HG03064 (cell line): Measurements from ENCODE around the gene APRT.

Experiments
- ATAC-seq: cut with Tn5 transposase; IDR thresholded peaks from one replicate; pipeline ENCODE4 v1.9.1; 2021; ENCODE audit warnings: low read depth; ENCODE audit not compliant: unreplicated experiment

The APRT gene

DNA sequence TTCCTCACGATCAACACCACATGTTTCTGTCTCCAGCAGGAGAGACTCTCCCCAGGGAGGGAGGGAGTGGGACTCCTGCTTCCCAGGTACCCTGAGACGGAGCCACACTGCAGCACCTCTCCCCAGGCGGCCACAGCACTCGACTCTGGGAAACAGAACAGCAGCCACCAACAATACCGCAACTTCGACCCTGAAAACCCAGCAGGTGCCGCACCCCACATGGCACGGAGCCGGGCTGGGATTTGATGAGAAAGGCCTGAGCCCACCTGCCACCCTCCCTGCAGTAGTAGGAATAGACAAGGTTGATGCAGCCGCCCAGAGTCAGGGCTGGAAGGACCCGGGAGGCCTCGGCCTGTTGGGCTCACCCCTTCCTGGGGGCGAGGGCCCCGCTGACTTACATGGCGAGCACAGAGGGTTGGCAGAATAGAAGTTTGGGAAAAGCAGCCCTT, 30.6 kb upstream of the APRT start:
- no peak for ATAC-seq

- no peak for ATAC-seq
Observed at GRCh38 chr16:88841521-88842307, 30.0 kb upstream of the APRT start.

GRCh38 chr16:88840600-88841215, 29.0 kb upstream of the APRT start:
- no peak for ATAC-seq

DNA sequence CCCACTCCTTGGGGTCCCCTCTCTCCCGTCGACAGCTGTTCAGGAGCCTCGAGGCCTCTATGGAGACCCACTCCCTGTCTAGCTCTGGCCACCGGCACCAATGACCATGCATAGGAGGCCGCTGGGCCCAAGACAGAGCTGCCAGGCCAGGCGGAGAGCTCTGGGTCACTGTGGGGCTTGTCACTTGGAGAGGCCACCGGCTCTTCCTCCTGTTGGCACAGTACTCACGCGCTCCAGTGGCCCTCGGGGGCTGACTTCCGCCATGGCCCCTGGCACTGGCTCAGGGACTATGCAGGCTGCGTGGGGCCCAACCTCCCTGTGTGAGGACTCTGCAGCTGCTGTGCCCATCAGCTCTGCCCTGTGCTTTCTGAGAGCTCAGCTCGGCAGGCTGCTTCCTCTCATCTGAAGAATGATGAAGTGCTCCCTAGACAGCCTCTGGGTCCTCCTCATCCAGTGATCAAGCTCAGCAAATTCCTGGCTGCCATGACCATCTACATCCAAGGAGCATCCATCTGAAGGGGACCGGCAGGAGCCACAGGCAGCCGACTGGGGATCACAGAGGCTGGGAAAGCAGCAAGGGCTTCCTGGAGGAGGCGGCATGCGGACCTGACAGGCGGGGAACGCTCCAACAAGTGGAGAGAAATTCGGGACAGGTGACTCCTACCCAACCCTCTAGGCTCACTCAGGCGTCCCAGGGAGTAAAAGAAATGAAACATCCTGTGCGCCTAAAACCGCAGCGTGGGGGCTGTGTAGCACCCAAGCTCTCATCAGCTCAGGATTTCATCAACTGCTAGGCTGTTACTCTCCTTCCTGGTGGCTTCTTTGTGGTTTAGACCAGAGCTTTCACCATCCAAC, 28.2 kb upstream of the APRT start:
- no peak for ATAC-seq

DNA sequence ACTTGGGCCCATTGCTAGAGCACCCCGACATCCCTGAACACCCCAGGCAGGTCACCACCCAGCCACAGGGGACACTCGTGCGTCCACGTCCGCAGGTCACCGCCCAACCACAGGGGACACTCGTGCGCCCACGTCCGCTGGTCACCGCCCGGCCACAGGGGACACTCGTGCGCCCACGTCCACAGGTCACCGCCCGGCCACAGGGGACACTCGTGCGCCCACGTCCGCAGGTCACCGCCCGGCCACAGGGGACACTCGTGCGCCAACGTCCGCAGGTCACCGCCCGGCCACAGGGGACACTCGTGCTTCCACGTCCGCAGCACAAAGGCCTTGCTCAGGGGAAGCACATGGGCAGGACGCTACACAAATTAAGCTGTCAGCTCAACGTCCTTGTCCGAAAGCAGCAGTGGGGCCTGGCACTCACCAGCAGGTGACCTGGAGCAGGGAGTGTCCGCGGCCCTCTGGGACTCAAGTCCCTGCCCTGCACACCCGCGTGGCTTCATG, 27.4 kb upstream of the APRT start:
- no peak for ATAC-seq

- no peak for ATAC-seq
Observed at GRCh38 chr16:88838566-88838965, 26.8 kb upstream of the APRT start.

GRCh38 chr16:88837806-88838205, 26.1 kb upstream of the APRT start:
- no peak for ATAC-seq

GRCh38 chr16:88836791-88837190, 25.1 kb upstream of the APRT start:
- no peak for ATAC-seq

DNA sequence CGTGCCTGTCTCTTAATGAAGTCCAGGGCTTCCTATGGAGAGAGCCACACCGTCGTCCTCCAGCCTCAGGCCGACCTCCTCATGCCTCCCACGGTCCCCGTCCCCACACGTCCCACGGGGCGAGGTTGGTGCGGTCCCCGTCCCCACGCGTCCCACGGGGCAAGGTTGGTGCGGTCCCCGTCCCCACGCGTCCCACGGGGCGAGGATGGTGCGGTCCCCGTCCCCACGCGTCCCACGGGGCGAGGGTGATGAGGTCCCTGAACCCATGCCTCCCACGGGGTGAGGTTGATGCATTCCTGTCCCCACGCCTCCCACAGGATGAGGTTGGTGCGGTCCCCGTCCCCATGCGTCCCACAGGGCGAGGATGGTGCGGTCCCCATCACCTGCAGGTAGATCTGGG, 24.1 kb upstream of the APRT start:
- ATAC-seq, result no peak

DNA sequence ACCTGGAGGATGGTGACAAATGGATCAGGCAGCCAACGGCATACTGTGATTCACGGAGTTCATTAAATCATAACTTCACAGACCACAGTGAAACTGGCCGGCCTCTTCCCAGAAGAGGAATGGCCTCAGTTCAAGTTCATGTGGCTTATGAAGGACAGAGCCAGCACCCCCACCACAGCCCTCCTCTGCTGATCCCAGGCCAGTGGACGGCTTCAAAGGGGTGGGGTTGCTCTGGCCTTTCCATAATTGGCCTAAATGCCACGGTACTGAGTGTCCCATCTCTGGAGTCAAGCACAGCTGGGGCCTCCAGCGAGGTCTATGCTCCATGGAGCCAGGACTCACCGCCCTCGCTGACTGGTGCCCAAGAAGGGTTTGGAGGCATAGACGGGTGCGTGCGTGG, 23.7 kb upstream of the APRT start:
- no peak for ATAC-seq

- ATAC-seq, result no peak
Observed at GRCh38 chr16:88834670-88835069, 22.9 kb upstream of the APRT start.

DNA sequence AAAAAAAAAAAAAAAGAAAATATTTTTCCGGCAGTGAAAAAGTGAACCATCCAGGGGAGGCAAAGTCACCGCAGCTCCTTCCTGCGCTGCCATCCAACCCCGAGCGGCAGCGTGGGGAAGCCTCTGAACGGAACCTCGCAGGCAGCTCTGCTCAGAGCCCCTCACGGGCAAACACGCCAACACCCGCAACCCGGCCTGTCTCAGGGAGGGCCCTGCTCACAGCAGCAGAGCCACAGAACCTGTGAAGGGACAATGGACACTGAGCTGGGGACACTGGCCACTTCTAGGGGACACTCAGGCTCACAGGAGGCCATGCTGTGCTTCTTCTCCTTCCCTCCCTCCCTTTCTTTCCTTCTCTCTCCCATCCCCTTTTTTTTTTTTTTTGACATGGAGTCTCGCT, 21.4 kb upstream of the APRT start:
- no peak for ATAC-seq

- ATAC-seq, result no peak
Observed at GRCh38 chr16:88831838-88832237, 20.1 kb upstream of the APRT start.

GRCh38 chr16:88830783-88831182, 19.1 kb upstream of the APRT start:
- ATAC-seq, result no peak

DNA sequence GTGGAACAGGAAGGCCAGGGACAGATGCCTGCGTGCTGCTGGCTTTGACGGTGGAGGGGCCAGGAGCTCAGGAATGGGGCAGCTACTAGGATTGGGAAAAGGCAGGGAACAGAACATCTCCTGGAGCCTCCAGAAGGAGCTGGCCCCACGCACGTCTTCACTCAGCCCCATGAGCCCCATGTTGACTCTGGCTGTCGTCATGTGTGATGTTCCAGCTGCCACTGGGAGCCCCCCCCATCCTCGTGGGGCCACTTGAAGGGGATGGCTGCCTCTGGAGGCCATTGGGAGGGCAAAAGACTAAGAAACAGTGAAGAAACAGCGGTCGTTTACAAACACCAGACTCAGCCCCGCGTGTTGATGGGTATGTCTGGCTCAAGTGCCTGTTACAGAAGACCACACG, 18.5 kb upstream of the APRT start:
- ATAC-seq, result no peak

- no peak for ATAC-seq
Observed at GRCh38 chr16:88828711-88829110, 17.0 kb upstream of the APRT start.

DNA sequence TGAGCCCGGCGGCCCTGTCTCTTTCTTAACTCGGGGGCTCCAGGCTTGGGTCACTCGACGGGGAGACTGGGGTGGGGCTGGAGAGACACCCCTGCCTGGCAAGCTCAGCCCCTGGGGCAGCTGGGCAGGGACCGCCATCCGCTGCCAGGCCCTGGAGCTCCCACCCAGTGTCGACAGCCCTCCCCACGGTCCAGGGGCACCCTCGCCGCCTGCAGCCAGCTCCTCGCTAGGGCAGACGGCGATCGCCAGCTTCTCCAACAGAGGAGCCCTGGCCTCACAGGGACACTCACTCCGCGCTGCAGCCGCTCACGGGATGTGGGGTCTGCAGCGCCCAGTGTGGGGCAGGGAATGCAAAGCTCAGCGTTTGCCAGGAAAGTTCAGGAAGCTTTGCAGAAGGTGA, 16.0 kb upstream of the APRT start:
- no peak for ATAC-seq

- ATAC-seq, result no peak
Observed at GRCh38 chr16:88826070-88826840, 14.5 kb upstream of the APRT start.

DNA sequence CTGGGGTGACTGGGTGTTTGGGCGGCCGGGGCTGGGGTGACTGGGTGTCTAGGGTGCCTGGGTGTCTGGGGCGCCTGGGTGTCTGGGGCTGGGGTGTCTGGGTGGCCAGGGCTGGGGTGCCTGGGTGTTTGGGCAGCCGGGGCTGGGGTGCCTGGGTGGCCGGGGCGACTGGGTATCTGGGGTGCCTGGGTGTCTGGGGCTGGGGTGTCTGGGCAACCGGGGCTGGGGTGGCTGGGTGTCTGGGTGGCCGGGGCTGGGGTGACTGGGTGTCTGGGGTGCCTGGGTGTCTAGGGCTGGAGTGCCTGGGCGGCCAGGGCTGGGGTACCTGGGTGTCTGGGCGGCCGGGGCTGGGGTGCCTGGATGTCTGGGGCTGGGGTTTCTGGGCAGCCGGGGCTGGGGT, 13.4 kb upstream of the APRT start:
- ATAC-seq, result no peak

- ATAC-seq, result no peak
Observed at GRCh38 chr16:88824256-88825077, 12.7 kb upstream of the APRT start.
